SK-N-SH (cell line): ENCODE measurements around the gene SCARF2. TPM values are rescaled to one million over a fixed set of nuclear protein-coding genes. Genes with fewer than 3 reads are reported as not detected.

Source experiments
- CTCF ChIA-PET: fragments of 300-600, 350-600 bp; formaldehyde crosslinking; extraction: SDS; loops from one replicate; lab custom pipeline; 2021; lab: Yijun Ruan, JAX
- POLR2A ChIA-PET: fragments of 350-600 bp; sonication (Branson Sonifier 250); formaldehyde crosslinking; extraction: SDS; loops from one replicate; lab custom pipeline; 2020; ENCODE audit warnings: antibody characterized with exemption, inconsistent platforms; lab: Yijun Ruan, JAX
- DNase-seq: peaks from one replicate; pipeline ENCODE4 v3.0.0; 2012
- H2AFZ ChIP-seq: fragments of 200-600 bp; sonication (generic); 2 replicates; pipeline ENCODE4 v1.8.1; 2016; ENCODE audit warnings: antibody characterized with exemption, mild to moderate bottlenecking, low read depth
- H3F3A ChIP-seq: fragments of 200-600 bp; sonication (generic); replicated peaks from 2 replicates; pipeline ENCODE3; 2016; ENCODE audit warnings: antibody characterized with exemption, mild to moderate bottlenecking; ENCODE audit not compliant: insufficient read depth
- H3K27ac ChIP-seq, 2 experiments: fragments of 200-500 bp in 1 of 2; fragments of 200-600 bp in 1 of 2; sonication (Bioruptor generic) in 1 of 2; sonication (generic), shearing (Covaris generic) in 1 of 2; 2 replicates each; pipeline versions ENCODE4 v1.5.1 to v1.6.1; 2014 to 2016; ENCODE audit warnings: low read depth in 2 of 2, inconsistent platforms in 1 of 2, low read length in 1 of 2, mild to moderate bottlenecking in 1 of 2, mixed read lengths in 1 of 2
- H3K27me3 ChIP-seq: fragments of 200-600 bp; sonication (generic), shearing (Covaris generic); 2 replicates; pipeline ENCODE4 v1.6.1; 2016; ENCODE audit warnings: mixed run types; ENCODE audit not compliant: insufficient read depth
- H3K36me3 ChIP-seq, 2 experiments: fragments of 200-500 bp in 1 of 2; fragments of 200-600 bp in 1 of 2; sonication (Bioruptor generic) in 1 of 2; sonication (generic) in 1 of 2; replicated peaks in 1 of 2; 2 replicates each; pipeline versions ENCODE3 to v1.5.1; 2014 to 2016; ENCODE audit warnings: low read length in 1 of 2, mild to moderate bottlenecking in 1 of 2; ENCODE audit not compliant: insufficient read depth in 2 of 2, control insufficient read depth in 1 of 2
- H3K4me1 ChIP-seq, 2 experiments: fragments of 200-500 bp in 1 of 2; fragments of 200-600 bp in 1 of 2; sonication (Bioruptor generic) in 1 of 2; sonication (generic), shearing (Covaris generic) in 1 of 2; 2 replicates each; pipeline versions ENCODE4 v1.5.1 to v1.6.1; 2014 to 2016; ENCODE audit warnings: low read depth in 1 of 2, low read length in 1 of 2, mixed run types in 1 of 2; ENCODE audit not compliant: insufficient read depth in 2 of 2, control insufficient read depth in 1 of 2
- H3K4me2 ChIP-seq: fragments of 200-600 bp; sonication (generic), shearing (Covaris generic); 2 replicates; pipeline ENCODE4 v1.6.1; 2017; ENCODE audit warnings: mixed run types
- H3K4me3 ChIP-seq, 2 experiments: fragments of 200-500 bp in 1 of 2; fragments of 200-600 bp in 1 of 2; sonication (Bioruptor generic) in 1 of 2; sonication (generic), shearing (Covaris generic) in 1 of 2; 2 replicates each; pipeline versions ENCODE4 v1.5.1 to v1.8.1; 2014 to 2016; ENCODE audit warnings: low read depth in 2 of 2, inconsistent platforms in 1 of 2, low read length in 1 of 2, mild to moderate bottlenecking in 1 of 2, mixed read lengths in 1 of 2, moderate library complexity in 1 of 2
- H3K79me2 ChIP-seq: fragments of 200-600 bp; sonication (generic); 2 replicates; pipeline ENCODE4 v1.8.1; 2017; ENCODE audit warnings: mild to moderate bottlenecking; ENCODE audit not compliant: insufficient read depth
- H3K9ac ChIP-seq: fragments of 200-600 bp; sonication (generic); 2 replicates; pipeline ENCODE4 v1.6.1; 2017; ENCODE audit warnings: mixed run types
- H3K9me2 ChIP-seq: fragments of 200-600 bp; sonication (generic); 2 replicates; pipeline ENCODE4 v1.6.1; 2017; ENCODE audit warnings: mixed run types
- H3K9me3 ChIP-seq: fragments of 200-600 bp; sonication (generic); 2 replicates; pipeline ENCODE4 v1.6.1; 2017; ENCODE audit warnings: mixed run types, mild to moderate bottlenecking, moderate library complexity
- H4K20me1 ChIP-seq: fragments of 200-600 bp; sonication (generic); 2 replicates; pipeline ENCODE4 v1.6.1; 2017; ENCODE audit warnings: mild to moderate bottlenecking, mixed run types; ENCODE audit not compliant: insufficient read depth
- CTCF ChIP-seq: fragments of 200-600 bp; sonication (generic); IDR thresholded peaks from 2 replicates; pipeline ENCODE4 v1.6.1; 2017; ENCODE audit warnings: antibody characterized with exemption, mild to moderate bottlenecking, moderate library complexity
- ELF1 ChIP-seq: IDR thresholded peaks from 2 replicates; pipeline ENCODE4 v1.4.0; 2012
- EZH2phosphoT487 ChIP-seq: fragments of 200-600 bp; sonication (generic); IDR thresholded peaks from 2 replicates; pipeline ENCODE4 v1.6.1; 2017; ENCODE audit warnings: low read depth, mixed run types, mild to moderate bottlenecking, antibody characterized with exemption, moderate library complexity, borderline replicate concordance
- FOXJ3 ChIP-seq: sonication (generic); formaldehyde crosslinking; IDR thresholded peaks from 2 replicates; pipeline ENCODE4 v1.5.1; 2020; ENCODE audit warnings: mild to moderate bottlenecking, missing genetic modification reagents
- POLR2AphosphoS5 ChIP-seq: IDR thresholded peaks from 2 replicates; pipeline ENCODE4 v1.6.1; 2012; ENCODE audit warnings: low read depth, low read length
- RAD21 ChIP-seq: IDR thresholded peaks from 2 replicates; pipeline ENCODE4 v1.6.1; 2012; ENCODE audit warnings: mild to moderate bottlenecking, low read length
- RCOR1 ChIP-seq: fragments of 150-350 bp; IDR thresholded peaks from 2 replicates; pipeline ENCODE4 v1.6.1; 2017; ENCODE audit warnings: antibody characterized with exemption, low read length
- RXRA ChIP-seq: IDR thresholded peaks from 2 replicates; pipeline ENCODE4 v1.4.0; 2012; ENCODE audit warnings: low read depth, mild to moderate bottlenecking, borderline replicate concordance
- SIN3A ChIP-seq: IDR thresholded peaks from 2 replicates; pipeline ENCODE4 v1.6.1; 2012; ENCODE audit warnings: low read depth, mild to moderate bottlenecking, low read length, moderate library complexity, borderline replicate concordance
- YY1 ChIP-seq: IDR thresholded peaks from 2 replicates; pipeline ENCODE4 v1.4.0; 2012; ENCODE audit warnings: low read depth, mild to moderate bottlenecking
- WGBS: methylation state at CpG from one replicate; pipeline ENCODE4 v1.1.6; 2017; ENCODE audit warnings: low lambda C conversion rate; 5-methylcytosine and 5-hydroxymethylcytosine counted together
- polyA plus RNA-seq, 3 experiments: library from polyadenylated mRNA; depleted of rRNA; stranded (reverse); fragments of >200 nt; gene quantifications; 2 replicates each; pipeline ENCODE4 v1.2.3, GENCODE V29; 2012
- TF ChIP-seq, protein P1 (sequence below): IDR thresholded peaks from 2 replicates; pipeline ENCODE4 v1.6.1; 2012; ENCODE audit warnings: mild to moderate bottlenecking, low read depth, low read length, moderate library complexity

The SCARF2 gene
- polyA plus RNA-seq, 1 of the 3 experiments (the other 2 are of a cell fraction), result 49.0 TPM

GRCh38 chr22:20384171-20384570 is 53.5 kb downstream of the SCARF2 start:
- Histone ChIP-seq H3K27me3 (peaks cover 11% of the 10 kb centered on the region; the same call in 1 of the 2 replicates), H3K9ac (no peak overlapping the region), H3K4me2 (no peak overlapping the region), H3K4me1 (no peaks in the 10 kb centered on the region), H2AFZ (no peak overlapping the region), H4K20me1 (no peaks in the 10 kb centered on the region), H3K4me3 (no peak overlapping the region), H3K9me2 (no peaks in the 10 kb centered on the region), H3F3A (no peaks in the 10 kb centered on the region), H3K79me2 (no peaks in the 10 kb centered on the region), H3K27ac (no peak overlapping the region), H3K36me3 (no peaks in the 10 kb centered on the region), H3K9me3 (no peaks in the 10 kb centered on the region)
- 61% methylated on average over 2 of the region's 2 CpGs for WGBS
- TF ChIP-seq RCOR1 (no peak), SIN3A (no peak), FOXJ3 (no peak), EZH2phosphoT487 (no peak), POLR2AphosphoS5 (no peak)
- ChIA-PET CTCF (no interaction called here), POLR2A (no interaction called here)
- no peak for DNase-seq

DNA sequence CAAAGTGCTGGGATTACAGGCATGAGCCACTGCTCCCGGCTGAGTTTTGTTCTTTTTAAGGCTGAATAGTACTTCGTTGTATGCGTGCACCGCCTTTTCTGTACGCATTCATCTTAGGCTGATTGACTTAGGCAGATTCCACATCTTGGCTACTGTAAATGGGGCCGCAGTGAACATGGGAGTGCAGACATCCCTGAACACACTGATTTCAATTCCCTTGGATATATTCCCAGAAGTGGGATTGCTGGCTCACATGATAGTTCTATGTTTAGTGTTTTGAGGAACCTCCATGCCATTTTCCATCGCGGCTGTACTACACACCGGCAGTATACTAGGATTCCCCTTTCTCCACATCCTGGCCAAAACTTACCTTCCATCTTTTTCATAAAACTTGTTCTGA is 54.1 kb downstream of the SCARF2 start:
- H3K4me1 ChIP-seq, result no peaks in the 10 kb centered on the region
- H2AFZ ChIP-seq, result no peak overlapping the region
- no peak overlapping the region for H3K4me2 ChIP-seq
- H4K20me1 ChIP-seq, result no peaks in the 10 kb centered on the region
- H3K79me2 ChIP-seq, result no peaks in the 10 kb centered on the region
- WGBS, result 86% methylated on average over 9 of the region's 9 CpGs
- ChIA-PET POLR2A (no interaction called here), CTCF (no interaction called here)
- no peak overlapping the region for H3K9ac ChIP-seq
- TF ChIP-seq RAD21 (no peak), YY1 (no peak), RXRA (no peak), CTCF (no peak), ELF1 (no peak)
- TF ChIP-seq, protein P1, sequence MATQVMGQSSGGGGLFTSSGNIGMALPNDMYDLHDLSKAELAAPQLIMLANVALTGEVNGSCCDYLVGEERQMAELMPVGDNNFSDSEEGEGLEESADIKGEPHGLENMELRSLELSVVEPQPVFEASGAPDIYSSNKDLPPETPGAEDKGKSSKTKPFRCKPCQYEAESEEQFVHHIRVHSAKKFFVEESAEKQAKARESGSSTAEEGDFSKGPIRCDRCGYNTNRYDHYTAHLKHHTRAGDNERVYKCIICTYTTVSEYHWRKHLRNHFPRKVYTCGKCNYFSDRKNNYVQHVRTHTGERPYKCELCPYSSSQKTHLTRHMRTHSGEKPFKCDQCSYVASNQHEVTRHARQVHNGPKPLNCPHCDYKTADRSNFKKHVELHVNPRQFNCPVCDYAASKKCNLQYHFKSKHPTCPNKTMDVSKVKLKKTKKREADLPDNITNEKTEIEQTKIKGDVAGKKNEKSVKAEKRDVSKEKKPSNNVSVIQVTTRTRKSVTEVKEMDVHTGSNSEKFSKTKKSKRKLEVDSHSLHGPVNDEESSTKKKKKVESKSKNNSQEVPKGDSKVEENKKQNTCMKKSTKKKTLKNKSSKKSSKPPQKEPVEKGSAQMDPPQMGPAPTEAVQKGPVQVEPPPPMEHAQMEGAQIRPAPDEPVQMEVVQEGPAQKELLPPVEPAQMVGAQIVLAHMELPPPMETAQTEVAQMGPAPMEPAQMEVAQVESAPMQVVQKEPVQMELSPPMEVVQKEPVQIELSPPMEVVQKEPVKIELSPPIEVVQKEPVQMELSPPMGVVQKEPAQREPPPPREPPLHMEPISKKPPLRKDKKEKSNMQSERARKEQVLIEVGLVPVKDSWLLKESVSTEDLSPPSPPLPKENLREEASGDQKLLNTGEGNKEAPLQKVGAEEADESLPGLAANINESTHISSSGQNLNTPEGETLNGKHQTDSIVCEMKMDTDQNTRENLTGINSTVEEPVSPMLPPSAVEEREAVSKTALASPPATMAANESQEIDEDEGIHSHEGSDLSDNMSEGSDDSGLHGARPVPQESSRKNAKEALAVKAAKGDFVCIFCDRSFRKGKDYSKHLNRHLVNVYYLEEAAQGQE, result no peak
- no peak overlapping the region for H3K4me3 ChIP-seq
- H3K9me3 ChIP-seq, result no peaks in the 10 kb centered on the region
- H3K27ac ChIP-seq, result no peak overlapping the region
- no peaks in the 10 kb centered on the region for H3F3A ChIP-seq
- H3K27me3 ChIP-seq, result peaks cover 11% of the 10 kb centered on the region; the same call in 1 of the 2 replicates
- H3K9me2 ChIP-seq, result no peaks in the 10 kb centered on the region
- no peaks in the 10 kb centered on the region for H3K36me3 ChIP-seq
- no peak for DNase-seq
